Gastroesophageal sphincter (tissue), 4 donors: ENCODE measurements around the gene TLE2. TPM values are rescaled to one million over a fixed set of nuclear protein-coding genes. Genes with fewer than 3 reads are reported as not detected.
"Not testable (repeated sequence)": the region's sequence is repeated elsewhere in the genome, so short reads cannot be mapped to it uniquely, and the experiment has no call there.

Experiments used
- ATAC-seq: fragments of 150-250 bp; one replicate; pipeline ENCODE4 v1.9.1; 2016; ENCODE audit warnings: mild to moderate bottlenecking, moderate library complexity
- H3K27ac ChIP-seq, 4 donors: fragments of 200-600 bp; sonication (generic) in 3 of 4; 1 replicate in 3 of 4; 2 replicates in 1 of 4; pipeline ENCODE4 v1.5.1; 2016 to 2019
- H3K27me3 ChIP-seq: fragments of 200-600 bp; sonication (generic); one replicate; pipeline ENCODE4 v1.5.1; 2019
- H3K36me3 ChIP-seq, 2 donors: fragments of 200-600 bp; sonication (generic); one replicate each; pipeline ENCODE4 v1.5.1; 2019; ENCODE audit warnings: control low read depth in 1 of 2
- H3K4me1 ChIP-seq, 3 donors: fragments of 200-600 bp; sonication (generic); 1 replicate in 2 of 3; 2 replicates in 1 of 3; pipeline ENCODE4 v1.5.1; 2016 to 2019; ENCODE audit warnings: control low read depth in 2 of 3
- H3K4me3 ChIP-seq, 2 donors: fragments of 200-600 bp; sonication (generic); one replicate each; pipeline ENCODE4 v1.5.1; 2019; ENCODE audit warnings: mild to moderate bottlenecking in 1 of 2, moderate library complexity in 1 of 2
- H3K9me3 ChIP-seq, 3 donors: fragments of 200-600 bp; sonication (generic); one replicate each; pipeline ENCODE4 v1.5.1; 2017 to 2019; ENCODE audit warnings: control low read depth in 2 of 3
- EP300 ChIP-seq: sonication (generic); formaldehyde crosslinking; IDR thresholded peaks from one replicate; pipeline ENCODE4 v1.6.1; 2017; ENCODE audit warnings: antibody characterized with exemption, mild to moderate bottlenecking
- POLR2A ChIP-seq, 2 donors: fragments of 450-650 bp; IDR thresholded peaks; one replicate each; pipeline ENCODE4 v1.6.1; 2017; ENCODE audit warnings: antibody characterized with exemption in 2 of 2, mild to moderate bottlenecking in 2 of 2, moderate library complexity in 1 of 2
- POLR2AphosphoS5 ChIP-seq: sonication (generic); formaldehyde crosslinking; IDR thresholded peaks from one replicate; pipeline ENCODE4 v1.6.1; 2017; ENCODE audit warnings: antibody characterized with exemption
- WGBS, 2 donors: methylation state at CpG; one replicate each; pipeline ENCODE4 v1.1.5; 2018; ENCODE audit warnings: low coverage in 1 of 2; 5-methylcytosine and 5-hydroxymethylcytosine counted together
- total RNA-seq, 4 donors: library from RNA; depleted of rRNA; stranded (reverse); fragments of >200 nt; gene quantifications; one replicate each; pipeline ENCODE4 v1.1.0, GENCODE V29; 2016
- TF ChIP-seq, protein P1 (sequence below), 4 experiments: fragments of 200-600 bp in 2 of 4; fragments of 450-650 bp in 2 of 4; sonication (generic) in 1 of 4; IDR thresholded peaks; one replicate each; pipeline ENCODE4 v1.5.1; 2017 to 2019; ENCODE audit warnings: antibody characterized with exemption in 4 of 4, mild to moderate bottlenecking in 2 of 4, moderate library complexity in 2 of 4

TLE2 gene
- total RNA-seq, 4 donors from 2014 or later: 27.1 to 46.1 (median 34.4) TPM

GRCh38 chr19:3014135-3014534, 14.9 kb downstream of the TLE2 start:
- Histone ChIP-seq H3K27me3 (no peaks in the 10 kb centered on the region), H3K4me3 (no peak overlapping the region), H3K36me3 (peaks cover 0 to 66% of the 10 kb centered on the region in 2 donors), H3K4me1 (no peaks in the 10 kb centered on the region), H3K27ac (no peak overlapping the region), H3K9me3 (no peaks in the 10 kb centered on the region)
- ATAC-seq: no peak
- WGBS, 2 donors: 91% methylated on average over 5 of the region's 8 CpGs; no CpG with 5 or more reads in 1 of the 2 donors
- no peak for TF ChIP-seq EP300
- TF ChIP-seq, protein P1, sequence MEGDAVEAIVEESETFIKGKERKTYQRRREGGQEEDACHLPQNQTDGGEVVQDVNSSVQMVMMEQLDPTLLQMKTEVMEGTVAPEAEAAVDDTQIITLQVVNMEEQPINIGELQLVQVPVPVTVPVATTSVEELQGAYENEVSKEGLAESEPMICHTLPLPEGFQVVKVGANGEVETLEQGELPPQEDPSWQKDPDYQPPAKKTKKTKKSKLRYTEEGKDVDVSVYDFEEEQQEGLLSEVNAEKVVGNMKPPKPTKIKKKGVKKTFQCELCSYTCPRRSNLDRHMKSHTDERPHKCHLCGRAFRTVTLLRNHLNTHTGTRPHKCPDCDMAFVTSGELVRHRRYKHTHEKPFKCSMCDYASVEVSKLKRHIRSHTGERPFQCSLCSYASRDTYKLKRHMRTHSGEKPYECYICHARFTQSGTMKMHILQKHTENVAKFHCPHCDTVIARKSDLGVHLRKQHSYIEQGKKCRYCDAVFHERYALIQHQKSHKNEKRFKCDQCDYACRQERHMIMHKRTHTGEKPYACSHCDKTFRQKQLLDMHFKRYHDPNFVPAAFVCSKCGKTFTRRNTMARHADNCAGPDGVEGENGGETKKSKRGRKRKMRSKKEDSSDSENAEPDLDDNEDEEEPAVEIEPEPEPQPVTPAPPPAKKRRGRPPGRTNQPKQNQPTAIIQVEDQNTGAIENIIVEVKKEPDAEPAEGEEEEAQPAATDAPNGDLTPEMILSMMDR (IDR thresholded peaks at IDR 0.05): no peak
- TF ChIP-seq POLR2A (IDR thresholded peaks at IDR 0.05): no peak
- TF ChIP-seq POLR2AphosphoS5: no peak

GRCh38 chr19:3013263-3013725, 15.8 kb downstream of the TLE2 start:
- ATAC-seq: no peak

GRCh38 chr19:3012621-3013262, 16.3 kb downstream of the TLE2 start:
- TF ChIP-seq POLR2A (IDR thresholded peaks at IDR 0.05) (no peak), POLR2AphosphoS5 (no peak), EP300 (no peak)
- TF ChIP-seq, protein P1 (IDR thresholded peaks at IDR 0.05): no peak
- no peaks in the 10 kb centered on the region for H3K27me3 ChIP-seq
- no peak overlapping the region for H3K4me3 ChIP-seq
- H3K9me3 ChIP-seq: no peaks in the 10 kb centered on the region
- H3K36me3 ChIP-seq: peaks cover 0 to 76% of the 10 kb centered on the region in 2 donors
- H3K27ac ChIP-seq: no peak overlapping the region
- WGBS, 2 donors: 65 to 88% methylated on average over 2 to 4 of the region's 16 CpGs
- H3K4me1 ChIP-seq: no peaks in the 10 kb centered on the region
- ATAC-seq: no peak

More at GRCh38 chr19:3013263-3013725, 15.8 kb downstream of the TLE2 start:
- TF ChIP-seq POLR2A (IDR thresholded peaks at IDR 0.05): no peak
- TF ChIP-seq, protein P1 (IDR thresholded peaks at IDR 0.05): no peak
- TF ChIP-seq POLR2AphosphoS5: no peak
- WGBS, 2 donors: 22 to 45% methylated on average over 2 to 6 of the region's 7 CpGs
- H3K27ac ChIP-seq: no peak overlapping the region
- no peak overlapping the region for H3K4me3 ChIP-seq
- peaks cover 0 to 70% of the 10 kb centered on the region in 2 donors for H3K36me3 ChIP-seq
- H3K27me3 ChIP-seq: no peaks in the 10 kb centered on the region
- H3K9me3 ChIP-seq: no peaks in the 10 kb centered on the region
- no peaks in the 10 kb centered on the region for H3K4me1 ChIP-seq

DNA sequence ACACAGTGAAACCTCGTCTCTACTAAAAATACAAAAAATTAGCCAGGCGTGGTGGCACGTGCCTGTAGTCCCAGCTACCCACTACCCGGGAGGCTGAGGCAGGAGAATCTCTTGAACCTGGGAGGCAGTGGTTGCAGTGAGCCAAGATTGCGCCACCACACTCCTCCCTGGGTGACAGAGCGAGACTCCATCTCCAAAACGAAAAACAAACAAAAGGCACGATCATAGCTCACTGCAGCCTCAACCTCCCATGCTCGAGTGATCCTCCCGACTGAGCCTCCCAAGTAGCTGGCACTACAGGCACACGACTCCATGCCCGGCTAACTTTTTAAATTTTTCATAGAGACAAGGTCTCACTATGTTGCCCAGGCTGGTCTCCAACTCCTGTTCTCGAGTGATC, 17.0 kb downstream of the TLE2 start:
- H3K36me3 ChIP-seq: peaks cover 0 to 83% of the 10 kb centered on the region in 2 donors
- H3K4me3 ChIP-seq, ATAC-seq: not testable (repeated sequence)

GRCh38 chr19:3010871-3011270, 18.2 kb downstream of the TLE2 start:
- Histone ChIP-seq H3K36me3 (peaks cover 0 to 95% of the 10 kb centered on the region in 2 donors), H3K9me3 (no peaks in the 10 kb centered on the region), H3K27me3 (no peaks in the 10 kb centered on the region), H3K4me3 (no peak overlapping the region), H3K4me1 (no peaks in the 10 kb centered on the region), H3K27ac (no peak overlapping the region)
- TF ChIP-seq EP300 (no peak), POLR2A (IDR thresholded peaks at IDR 0.05) (no peak), POLR2AphosphoS5 (no peak)
- TF ChIP-seq, protein P1 (IDR thresholded peaks at IDR 0.05): no peak
- ATAC-seq: no peak
- WGBS, 2 donors: 89 to 100% methylated on average over 2 to 3 of the region's 13 CpGs

More for the DNA sequence above, 17.0 kb downstream of the TLE2 start:
- not testable (repeated sequence) for H3K9me3 ChIP-seq, H3K4me1 ChIP-seq, H3K27ac ChIP-seq, H3K27me3 ChIP-seq
- 91 to 95% methylated on average over 4 to 11 of the region's 13 CpGs for WGBS, 2 donors
